GM21381 (cell line): ENCODE results near the gene LMF2.
"Not testable (repeated sequence)": the region's sequence is repeated elsewhere in the genome, so short reads cannot be mapped to it uniquely, and the experiment has no call there.

Source experiments
- ATAC-seq: cut with Tn5 transposase; IDR thresholded peaks from one replicate; pipeline ENCODE4 v1.9.1; 2021; ENCODE audit warnings: mild to moderate bottlenecking, moderate library complexity; ENCODE audit not compliant: unreplicated experiment

The LMF2 gene

GRCh38 chr22:50507421-50507990, at the start of gene LMF2:
TSS of gene LMF2 (minus strand) at chr22:50507702. CDS start at chr22:50507675, 27 bp downstream.
- peak; percentile 60 for ATAC-seq

- no peak for ATAC-seq
Measured at GRCh38 chr22:50556703-50557102, 49.2 kb upstream of the LMF2 start.

- no peak for ATAC-seq
Measured at GRCh38 chr22:50553310-50553709, 45.8 kb upstream of the LMF2 start.

GRCh38 chr22:50551160-50551752, 43.8 kb upstream of the LMF2 start:
- ATAC-seq, result no peak

- ATAC-seq, result no peak
Measured at GRCh38 chr22:50550395-50550794, 42.9 kb upstream of the LMF2 start.

GRCh38 chr22:50548921-50549790, 41.7 kb upstream of the LMF2 start:
- ATAC-seq, result no peak

- ATAC-seq, result no peak
Measured at GRCh38 chr22:50548040-50548920, 40.8 kb upstream of the LMF2 start.

GRCh38 chr22:50547263-50547985, 39.9 kb upstream of the LMF2 start:
- no peak for ATAC-seq

GRCh38 chr22:50546326-50547262, 39.1 kb upstream of the LMF2 start:
- no peak for ATAC-seq

GRCh38 chr22:50545522-50546325, 38.2 kb upstream of the LMF2 start, which contains the start of gene KLHDC7B:
TSS of gene KLHDC7B (plus strand) at chr22:50545899. CDS start at chr22:50546244, 345 bp downstream.
- ATAC-seq, result no peak

- no peak for ATAC-seq
Measured at GRCh38 chr22:50544746-50545253, 37.3 kb upstream of the LMF2 start.

- ATAC-seq, result no peak
Measured at GRCh38 chr22:50544078-50544745, 36.7 kb upstream of the LMF2 start.

GRCh38 chr22:50542416-50542927, 35.0 kb upstream of the LMF2 start:
- ATAC-seq, result no peak

- ATAC-seq, result not testable (repeated sequence)
Measured at GRCh38 chr22:50541667-50542026, 34.1 kb upstream of the LMF2 start.

- no peak for ATAC-seq
Measured at GRCh38 chr22:50540381-50540780, 32.9 kb upstream of the LMF2 start.

- no peak for ATAC-seq
Measured at GRCh38 chr22:50537765-50538164, 30.3 kb upstream of the LMF2 start.

GRCh38 chr22:50536226-50536625, 28.7 kb upstream of the LMF2 start:
- ATAC-seq, result no peak
